ENCODE data around the gene SLC10A4. TPM values are rescaled to one million over a fixed set of nuclear protein-coding genes. Genes with fewer than 3 reads are reported as not detected.

Gene SLC10A4
- total and polyA plus RNA-seq, 2 donors (not counting 1 experiment from before 2014, with no cell fraction given), result under 0.01 to 0.07 TPM

DNA sequence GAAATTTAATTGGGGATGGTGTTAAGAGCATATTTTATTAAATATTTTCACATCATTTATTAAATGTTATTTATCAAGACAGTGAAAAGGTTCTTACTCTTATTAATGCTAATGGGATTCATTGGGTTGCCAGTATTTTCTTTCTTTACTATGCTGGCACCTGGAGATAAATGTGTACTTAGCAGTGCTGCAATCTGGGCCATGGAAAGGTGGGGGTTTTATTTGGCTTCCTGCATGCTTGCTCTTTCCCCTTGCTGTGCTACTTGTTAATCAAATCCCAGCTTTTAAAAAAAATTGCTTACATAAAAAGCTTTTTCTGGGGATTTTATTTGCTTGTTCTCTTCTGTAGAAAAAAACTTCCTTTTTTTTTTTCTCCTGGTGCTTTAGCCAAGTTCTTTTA, 55.2 kb downstream of the SLC10A4 start:
- Histone ChIP-seq H3K79me2 (ENCODE audit: control insufficient read depth, insufficient read depth, low read length) (no peaks in the 10 kb centered on the region), H3K27me3 (ENCODE audit: control insufficient read depth, insufficient read depth, low read length) (no peaks in the 10 kb centered on the region), H3K4me3 (replicated peaks in 1 of 4; ENCODE audit: control extremely low read depth in 1 of 4, insufficient read depth in 1 of 4, low read depth in 3 of 4, low read length in 4 of 4) (no peak overlapping the region), H3K4me2 (ENCODE audit: extremely low read depth, insufficient read depth, low read length) (no peak overlapping the region), H3K9ac (ENCODE audit: insufficient read depth, low read length) (no peak overlapping the region), H3K36me3 (ENCODE audit: control insufficient read depth, insufficient read depth, low read length) (peaks cover 2% of the 10 kb centered on the region), H3K9me3 (ENCODE audit: control insufficient read depth, insufficient read depth, low read depth, low read length) (no peaks in the 10 kb centered on the region), H2AFZ (ENCODE audit: low read length) (no peak overlapping the region), H4K20me1 (ENCODE audit: control insufficient read depth, extremely low read depth, insufficient read depth, low read length) (no peaks in the 10 kb centered on the region), H3K4me1 (ENCODE audit: control insufficient read depth, extremely low read depth, insufficient read depth, low read length) (no peaks in the 10 kb centered on the region), H3K27ac (ENCODE audit: insufficient read depth, low read length) (no peak overlapping the region)
- TF ChIP-seq, protein P1, sequence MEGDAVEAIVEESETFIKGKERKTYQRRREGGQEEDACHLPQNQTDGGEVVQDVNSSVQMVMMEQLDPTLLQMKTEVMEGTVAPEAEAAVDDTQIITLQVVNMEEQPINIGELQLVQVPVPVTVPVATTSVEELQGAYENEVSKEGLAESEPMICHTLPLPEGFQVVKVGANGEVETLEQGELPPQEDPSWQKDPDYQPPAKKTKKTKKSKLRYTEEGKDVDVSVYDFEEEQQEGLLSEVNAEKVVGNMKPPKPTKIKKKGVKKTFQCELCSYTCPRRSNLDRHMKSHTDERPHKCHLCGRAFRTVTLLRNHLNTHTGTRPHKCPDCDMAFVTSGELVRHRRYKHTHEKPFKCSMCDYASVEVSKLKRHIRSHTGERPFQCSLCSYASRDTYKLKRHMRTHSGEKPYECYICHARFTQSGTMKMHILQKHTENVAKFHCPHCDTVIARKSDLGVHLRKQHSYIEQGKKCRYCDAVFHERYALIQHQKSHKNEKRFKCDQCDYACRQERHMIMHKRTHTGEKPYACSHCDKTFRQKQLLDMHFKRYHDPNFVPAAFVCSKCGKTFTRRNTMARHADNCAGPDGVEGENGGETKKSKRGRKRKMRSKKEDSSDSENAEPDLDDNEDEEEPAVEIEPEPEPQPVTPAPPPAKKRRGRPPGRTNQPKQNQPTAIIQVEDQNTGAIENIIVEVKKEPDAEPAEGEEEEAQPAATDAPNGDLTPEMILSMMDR (conservative IDR thresholded peaks at IDR 0.05 in 1 of 2, IDR thresholded peaks at IDR 0.05 in 1 of 2; ENCODE audit: low read depth in 1 of 2, low read length in 2 of 2), result no peak
- no peak for TF ChIP-seq EZH2 (IDR thresholded peaks at IDR 0.05; ENCODE audit: low read length, missing control alignments)
- DNase-seq (ENCODE audit: low read depth in 2 of 2), result no peak

Other genes with a start within 250 kb of the SLC10A4 start
- 1.5 and 5.3 TPM in 2 replicates for gene TEC, start 213.5 kb upstream of the SLC10A4 start, total RNA-seq
- 0.79 and 0.99 TPM in 2 replicates for gene TEC, start 213.5 kb upstream of the SLC10A4 start, polyA plus RNA-seq
- gene SLAIN2, start 141.8 kb upstream of the SLC10A4 start, total RNA-seq, result 29.8 and 34.2 TPM in 2 replicates
- 57.4 and 71.1 TPM in 2 replicates for gene SLAIN2, start 141.8 kb upstream of the SLC10A4 start, polyA plus RNA-seq
- gene ZAR1, start 6.9 kb downstream of the SLC10A4 start, total RNA-seq, result not detected in 2 replicates
- not detected in 2 replicates for gene ZAR1, start 6.9 kb downstream of the SLC10A4 start, polyA plus RNA-seq

Measured in fibroblast of lung (primary cell).